Left renal pelvis (tissue), 4 donors: ENCODE data around the gene ELMO1. TPM values are rescaled to one million over a fixed set of nuclear protein-coding genes. Genes with fewer than 3 reads are reported as not detected.

Source experiments
- DNase-seq, 4 donors: peaks; one replicate each; pipeline ENCODE4 v3.0.0-alpha.2; 2013; ENCODE audit warnings: low read depth in 4 of 4, low spot score in 3 of 4
- polyA plus RNA-seq, 4 donors: library from polyadenylated mRNA; unstranded; fragments of 120-200 nt; gene quantifications; one replicate each; pipeline ENCODE4 v1.2.1, GENCODE V29; 2013; ENCODE audit not compliant: insufficient read length in 4 of 4

ELMO1 gene
- polyA plus RNA-seq, 4 donors = 10.5 to 15.0 (median 10.6) TPM

GRCh38 chr7:37376386-37376785 lies 72.3 kb downstream of the ELMO1 start:
- no peak for DNase-seq

- DNase-seq = no peak
These were observed 75.9 kb downstream of the ELMO1 start for GRCh38 chr7:37372750-37373149.

GRCh38 chr7:37371755-37372154 lies 76.9 kb downstream of the ELMO1 start:
- DNase-seq = no peak

- no peak for DNase-seq
These were observed 78.8 kb downstream of the ELMO1 start for GRCh38 chr7:37369906-37370305.

GRCh38 chr7:37368540-37368939 lies 80.1 kb downstream of the ELMO1 start:
- DNase-seq = no peak

- DNase-seq = no peak
These were observed 81.7 kb downstream of the ELMO1 start for GRCh38 chr7:37367010-37367409.

GRCh38 chr7:37366445-37366844 lies 82.2 kb downstream of the ELMO1 start:
- DNase-seq = no peak

- DNase-seq = no peak
These were observed 83.3 kb downstream of the ELMO1 start for GRCh38 chr7:37365405-37365804.

GRCh38 chr7:37364856-37365255 lies 83.8 kb downstream of the ELMO1 start:
- DNase-seq = no peak

GRCh38 chr7:37363536-37364491 lies 84.8 kb downstream of the ELMO1 start:
- DNase-seq = no peak

GRCh38 chr7:37362802-37363201 lies 85.9 kb downstream of the ELMO1 start:
- no peak for DNase-seq

- DNase-seq = no peak
These were observed 88.2 kb downstream of the ELMO1 start for GRCh38 chr7:37360484-37360883.

GRCh38 chr7:37359662-37360444 lies 88.8 kb downstream of the ELMO1 start:
- no peak for DNase-seq

- no peak for DNase-seq
These were observed 89.5 kb downstream of the ELMO1 start for GRCh38 chr7:37359180-37359579.

GRCh38 chr7:37357637-37357996 lies 91.0 kb downstream of the ELMO1 start:
- DNase-seq = no peak

- DNase-seq = no peak
These were observed 91.6 kb downstream of the ELMO1 start for GRCh38 chr7:37356911-37357636.

- DNase-seq = no peak
These were observed 94.0 kb downstream of the ELMO1 start for GRCh38 chr7:37354656-37355131.

GRCh38 chr7:37353949-37354655 lies 94.6 kb downstream of the ELMO1 start:
- DNase-seq = no peak

GRCh38 chr7:37352974-37353948 lies 95.4 kb downstream of the ELMO1 start:
- no peak for DNase-seq
